GM23338 (cell line): ENCODE measurements around the gene ADGRF4. TPM values are rescaled to one million over a fixed set of nuclear protein-coding genes. Genes with fewer than 3 reads are reported as not detected.

ENCODE experiments used
- ATAC-seq: fragments of 200-7000 bp; cut with Tn5 transposase; 3 replicates; pipeline ENCODE4 v1.9.1; 2020
- DNase-seq: peaks from one replicate; pipeline ENCODE4 v3.0.0-alpha.2; 2015; ENCODE audit warnings: low spot score
- H2AFZ ChIP-seq: fragments of 200-600 bp; sonication (generic); 2 replicates; pipeline ENCODE4 v1.8.0; 2016; ENCODE audit warnings: antibody characterized with exemption, mild to moderate bottlenecking, moderate library complexity
- H3F3A ChIP-seq: fragments of 200-600 bp; sonication (generic); replicated peaks from 2 replicates; pipeline ENCODE4 v1.8.0; 2017; ENCODE audit warnings: antibody characterized with exemption, mixed run types, low read depth
- H3K27ac ChIP-seq: fragments of 200-600 bp; sonication (generic); 2 replicates; pipeline ENCODE4 v1.6.1; 2016; ENCODE audit warnings: low read depth
- H3K27me3 ChIP-seq: fragments of 200-600 bp; sonication (generic); 2 replicates; pipeline ENCODE4 v1.8.0; 2016; ENCODE audit warnings: mild to moderate bottlenecking, mixed run types, moderate library complexity; ENCODE audit not compliant: insufficient read depth
- H3K36me3 ChIP-seq: fragments of 200-600 bp; sonication (generic); 2 replicates; pipeline ENCODE4 v1.8.0; 2016; ENCODE audit warnings: mild to moderate bottlenecking; ENCODE audit not compliant: insufficient read depth
- H3K4me1 ChIP-seq: fragments of 200-600 bp; sonication (generic); 2 replicates; pipeline ENCODE4 v1.8.0; 2016; ENCODE audit warnings: mild to moderate bottlenecking, moderate library complexity; ENCODE audit not compliant: insufficient read depth
- H3K4me2 ChIP-seq: fragments of 200-600 bp; sonication (generic); 2 replicates; pipeline ENCODE4 v1.7.1; 2017; ENCODE audit warnings: mixed run types
- H3K4me3 ChIP-seq: fragments of 200-600 bp; sonication (generic); 2 replicates; pipeline ENCODE4 v1.6.1; 2016; ENCODE audit warnings: mixed run types
- H3K79me2 ChIP-seq: fragments of 200-600 bp; sonication (generic); replicated peaks from 2 replicates; pipeline ENCODE4 v1.8.0; 2017; ENCODE audit warnings: mild to moderate bottlenecking; ENCODE audit not compliant: insufficient read depth
- H3K9me2 ChIP-seq: fragments of 200-600 bp; sonication (generic); 2 replicates; pipeline ENCODE4 v1.8.0; 2017; ENCODE audit not compliant: insufficient read depth
- H4K20me1 ChIP-seq: fragments of 200-600 bp; sonication (generic); replicated peaks from 2 replicates; pipeline ENCODE4 v1.8.0; 2017; ENCODE audit warnings: mild to moderate bottlenecking; ENCODE audit not compliant: insufficient read depth
- H3K27ac Mint-ChIP-seq: 2 replicates; pipeline ENCODE4 v1.8.0; 2020; ENCODE audit warnings: inconsistent platforms, mild to moderate bottlenecking, moderate library complexity, mixed read lengths
- H3K27me3 Mint-ChIP-seq: 3 replicates; pipeline ENCODE4 v1.8.0; 2022; ENCODE audit warnings: low read depth, mild to moderate bottlenecking, moderate library complexity, mixed read lengths, inconsistent platforms; ENCODE audit not compliant: insufficient read depth, poor library complexity
- H3K36me3 Mint-ChIP-seq: 3 replicates; pipeline ENCODE4 v1.8.0; 2021; ENCODE audit warnings: low read depth, mild to moderate bottlenecking, inconsistent platforms, moderate library complexity, mixed read lengths
- H3K4me1 Mint-ChIP-seq: 3 replicates; pipeline ENCODE4 v1.8.0; 2020; ENCODE audit warnings: mild to moderate bottlenecking, inconsistent platforms, mixed read lengths
- H3K4me3 Mint-ChIP-seq: 3 replicates; pipeline ENCODE4 v1.8.0; 2021; ENCODE audit warnings: moderate library complexity, mild to moderate bottlenecking, inconsistent platforms, mixed read lengths
- H3K9me3 Mint-ChIP-seq: 3 replicates; pipeline ENCODE4 v1.8.0; 2020; ENCODE audit warnings: moderate library complexity, mild to moderate bottlenecking, inconsistent platforms, mixed read lengths
- CREB1 ChIP-seq: fragments of 250-450 bp; sonication (Bioruptor Pico); IDR thresholded peaks from 2 replicates; pipeline ENCODE4 v1.5.0; 2020; ENCODE audit warnings: low read depth, mild to moderate bottlenecking, moderate library complexity
- ETS1 ChIP-seq: IDR thresholded peaks from 2 replicates; pipeline ENCODE4 v1.6.1; 2016; ENCODE audit warnings: antibody characterized with exemption
- EZH2 ChIP-seq: fragments of 200-600 bp; sonication (generic); IDR thresholded peaks from one replicate; pipeline ENCODE4 v1.8.0; 2017; ENCODE audit warnings: antibody characterized with exemption, mild to moderate bottlenecking, low read depth; ENCODE audit not compliant: unreplicated experiment
- EZH2phosphoT487 ChIP-seq: fragments of 200-600 bp; sonication (generic); IDR thresholded peaks from one replicate; pipeline ENCODE4 v1.8.1; 2018; ENCODE audit warnings: antibody characterized with exemption; ENCODE audit not compliant: unreplicated experiment
- NANOG ChIP-seq: IDR thresholded peaks from 2 replicates; pipeline ENCODE4 v1.6.1; 2016; ENCODE audit warnings: antibody characterized with exemption, borderline replicate concordance
- STAT1 ChIP-seq: IDR thresholded peaks from one replicate; pipeline ENCODE4 v1.6.1; 2016; ENCODE audit warnings: antibody characterized with exemption; ENCODE audit not compliant: unreplicated experiment
- ZNF331 ChIP-seq: fragments of 250-450 bp; sonication (Bioruptor Pico); IDR thresholded peaks from 2 replicates; pipeline ENCODE4 v1.5.0; 2020; ENCODE audit warnings: low read depth, mild to moderate bottlenecking, moderate library complexity
- ZNF462 ChIP-seq: fragments of 250-450 bp; sonication (Bioruptor Pico); IDR thresholded peaks from 2 replicates; pipeline ENCODE4 v1.5.0; 2020; ENCODE audit warnings: mild to moderate bottlenecking, moderate library complexity
- polyA plus RNA-seq: library from polyadenylated mRNA; unstranded; fragments of >200 nt; fragmentation: Nextera tagmentation; extraction: Ambion mirVana; gene quantifications from 2 replicates; pipeline ENCODE4 v1.2.1, GENCODE V29; 2016
- total RNA-seq: library from RNA; depleted of rRNA; stranded (reverse); fragments of >200 nt; shearing (Covaris generic); gene quantifications from 2 replicates; pipeline ENCODE4 v1.2.3, GENCODE V29; 2014

The ADGRF4 gene
- total and polyA plus RNA-seq, 2 experiments from 2014 or later = not detected

GRCh38 chr6:47661960-47662359 is 36.4 kb upstream of the ADGRF4 start:
- H3F3A ChIP-seq = no peaks in the 10 kb centered on the region
- Mint-ChIP-seq H3K36me3 (no peaks in the 10 kb centered on the region), H3K27ac (no peak overlapping the region), H3K4me3 (no peak overlapping the region), H3K27me3 (peaks cover 3% of the 10 kb centered on the region), H3K9me3 (no peaks in the 10 kb centered on the region), H3K4me1 (peaks cover 7% of the 10 kb centered on the region; the same call in 2 of the 3 replicates)
- no peak overlapping the region for H2AFZ ChIP-seq
- no peaks in the 10 kb centered on the region for H3K9me2 ChIP-seq
- no peaks in the 10 kb centered on the region for H3K4me1 ChIP-seq
- no peaks in the 10 kb centered on the region for H3K27me3 ChIP-seq
- DNase-seq = no peak
- no peak for ATAC-seq
- TF ChIP-seq NANOG = no peak
- TF ChIP-seq STAT1 = no peak
- TF ChIP-seq ETS1 = no peak
- TF ChIP-seq EZH2phosphoT487 = no peak
- no peak for TF ChIP-seq ZNF331 (CRISPR knock-in tag)
- no peak for TF ChIP-seq ZNF462 (CRISPR knock-in tag)
- TF ChIP-seq CREB1 (CRISPR knock-in tag) = no peak
- TF ChIP-seq EZH2 = no peak
- H4K20me1 ChIP-seq = no peaks in the 10 kb centered on the region
- no peak overlapping the region for H3K4me3 ChIP-seq
- no peaks in the 10 kb centered on the region for H3K79me2 ChIP-seq
- H3K27ac ChIP-seq = no peak overlapping the region
- no peaks in the 10 kb centered on the region for H3K36me3 ChIP-seq
- no peak overlapping the region for H3K4me2 ChIP-seq
